HepG2 (cell line): ENCODE results near the gene FITM2. TPM values are rescaled to one million over a fixed set of nuclear protein-coding genes. Genes with fewer than 3 reads are reported as not detected.

ENCODE experiments used
- ATAC-seq: fragments of 200-7000 bp; cut with Tn5 transposase; 3 replicates; pipeline ENCODE4 v1.9.1; 2020; ENCODE audit warnings: mild to moderate bottlenecking, moderate library complexity
- BruUV-seq: library from RNA; stranded (reverse); fragments of 400-500 nt; replicated peaks from 2 replicates; lab custom pipeline; 2021; lab: Mats Ljungman, UMichigan
- CTCF ChIA-PET: fragments of 300-600 bp; formaldehyde crosslinking; extraction: SDS; loops from one replicate; lab custom pipeline; 2021; ENCODE audit warnings: low total read pairs, inconsistent platforms, low intra/inter-chr PET ratio; lab: Yijun Ruan, JAX
- POLR2A ChIA-PET: fragments of 350-600 bp; sonication (Branson Sonifier 250); formaldehyde crosslinking; loops from one replicate; lab custom pipeline; 2020; ENCODE audit warnings: antibody characterized with exemption, inconsistent platforms; lab: Yijun Ruan, JAX
- DNase-seq: peaks from one replicate; pipeline ENCODE4 v3.0.0-alpha.2; 2015; ENCODE audit warnings: low spot score
- FAIRE-seq: peaks from 3 replicates; lab custom pipeline; 2011; peaks lifted over from hg19 to GRCh38; lab: Jason Lieb, UNC
- H2AFZ ChIP-seq: one replicate; pipeline ENCODE4 v1.6.1; 2011; ENCODE audit warnings: low read length, inconsistent platforms
- H3K27ac ChIP-seq: fragments of 300-600 bp; 3 replicates; pipeline ENCODE4 v1.8.0; 2011; ENCODE audit warnings: mixed run types, mild to moderate bottlenecking, mixed read lengths, low read length, inconsistent platforms; ENCODE audit not compliant: insufficient read depth; ENCODE audit errors: extremely low read length
- H3K27me3 ChIP-seq, 2 experiments: fragments of 200-600 bp in 1 of 2; 2 replicates in 1 of 2; 3 replicates in 1 of 2; pipeline versions ENCODE4 v1.6.0 to v1.8.0; 2011; ENCODE audit warnings: low read length in 2 of 2, mild to moderate bottlenecking in 2 of 2, moderate library complexity in 2 of 2, inconsistent platforms in 1 of 2; ENCODE audit not compliant: insufficient read depth in 2 of 2, control insufficient read depth in 1 of 2
- H3K36me3 ChIP-seq, 2 experiments: fragments of 200-600 bp in 1 of 2; replicated peaks in 1 of 2; 2 replicates in 1 of 2; 3 replicates in 1 of 2; pipeline versions ENCODE4 v1.5.1 to v1.8.0; 2011; ENCODE audit warnings: low read length in 2 of 2, inconsistent platforms in 1 of 2; ENCODE audit not compliant: insufficient read depth in 2 of 2, control insufficient read depth in 1 of 2
- H3K4me1 ChIP-seq: 2 replicates; pipeline ENCODE4 v1.5.1; 2012; ENCODE audit warnings: low read length, inconsistent platforms; ENCODE audit not compliant: insufficient read depth
- H3K4me2 ChIP-seq: 2 replicates; pipeline ENCODE4 v1.6.0; 2011; ENCODE audit warnings: low read depth, low read length, inconsistent platforms
- H3K4me3 ChIP-seq, 3 experiments: fragments of 200-600 bp in 1 of 3; sonication (generic), shearing (Covaris generic) in 1 of 3; replicated peaks in 1 of 3; 2 replicates each; pipeline ENCODE4 v1.5.1; 2011 to 2016; ENCODE audit warnings: low read length in 3 of 3, inconsistent platforms in 2 of 3, low read depth in 2 of 3, mild to moderate bottlenecking in 2 of 3, control low read depth in 1 of 3, mixed read lengths in 1 of 3; ENCODE audit not compliant: insufficient read depth in 1 of 3
- H3K79me2 ChIP-seq: one replicate; pipeline ENCODE4 v1.6.1; 2011; ENCODE audit warnings: low read length, inconsistent platforms; ENCODE audit not compliant: insufficient read depth
- H3K9ac ChIP-seq: 2 replicates; pipeline ENCODE4 v1.6.0; 2011; ENCODE audit warnings: mild to moderate bottlenecking, low read depth, low read length, inconsistent platforms; ENCODE audit not compliant: insufficient read depth
- H3K9me3 ChIP-seq: 2 replicates; pipeline ENCODE4 v1.5.1; 2012; ENCODE audit warnings: mild to moderate bottlenecking, low read length
- H4K20me1 ChIP-seq: 2 replicates; pipeline ENCODE4 v1.6.0; 2011; ENCODE audit warnings: inconsistent platforms, mild to moderate bottlenecking, low read length, moderate library complexity; ENCODE audit not compliant: insufficient read depth
- CENPT ChIP-seq: sonication (generic); formaldehyde crosslinking; IDR thresholded peaks from 2 replicates; pipeline ENCODE4 v1.8.0; 2022; ENCODE audit warnings: low read depth, mild to moderate bottlenecking, moderate library complexity, missing genetic modification reagents
- CENPX ChIP-seq: sonication (generic); formaldehyde crosslinking; IDR thresholded peaks from 2 replicates; pipeline ENCODE4 v1.9.0; 2021; ENCODE audit warnings: mild to moderate bottlenecking, missing genetic modification reagents, moderate library complexity
- DDIT3 ChIP-seq: sonication (generic); formaldehyde crosslinking; IDR thresholded peaks from 2 replicates; pipeline ENCODE4 v1.4.0; 2020; ENCODE audit warnings: mild to moderate bottlenecking, missing genetic modification reagents
- FOXA1 ChIP-seq, 2 experiments: fragments of 450-650 bp in 1 of 2; sonication (generic) in 1 of 2; formaldehyde crosslinking in 1 of 2; IDR thresholded peaks; 2 replicates each; pipeline versions ENCODE4 v1.4.0 to v1.6.1; 2016 to 2020; ENCODE audit warnings: missing genetic modification reagents in 1 of 2
- KDM1A ChIP-seq: IDR thresholded peaks from 2 replicates; pipeline ENCODE4 v1.6.1; 2016; ENCODE audit warnings: missing compliant biosample characterization
- MNT ChIP-seq: fragments of 450-650 bp; IDR thresholded peaks from 2 replicates; pipeline ENCODE4 v1.6.1; 2016
- ZNF12 ChIP-seq: sonication (generic); formaldehyde crosslinking; IDR thresholded peaks from 2 replicates; pipeline ENCODE4 v1.5.0; 2020; ENCODE audit warnings: missing genetic modification reagents
- ZNF282 ChIP-seq: fragments of 450-650 bp; IDR thresholded peaks from 2 replicates; pipeline ENCODE4 v1.6.1; 2018; ENCODE audit not compliant: partially characterized antibody
- ZNF646 ChIP-seq: sonication (generic); formaldehyde crosslinking; IDR thresholded peaks from 2 replicates; pipeline ENCODE4 v1.9.0; 2021; ENCODE audit warnings: mild to moderate bottlenecking, missing genetic modification reagents
- ZNF687 ChIP-seq: sonication (generic); formaldehyde crosslinking; IDR thresholded peaks from 2 replicates; pipeline ENCODE4 v1.5.1; 2020; ENCODE audit warnings: mild to moderate bottlenecking, missing genetic modification reagents, moderate library complexity
- WGBS: methylation state at CpG from one replicate; pipeline ENCODE4 v1.1.6; 2017; ENCODE audit warnings: low lambda C conversion rate; 5-methylcytosine and 5-hydroxymethylcytosine counted together
- in situ Hi-C: cut with HindIII; loops from 2 replicates; pipeline ENCODE4 v1.10.0; 2017; ENCODE audit warnings: low pct_unique_long_range_greater_than_20kb; ENCODE audit not compliant: extremely low pct_ligation_motif_present
- intact Hi-C: fragments of 100-400 bp; cut with micrococcal nuclease; formaldehyde crosslinking; loops from one replicate; pipeline ENCODE4 v1.10.0; 2022; ENCODE audit not compliant: unreplicated experiment
- polyA plus RNA-seq, 8 experiments: library from polyadenylated mRNA; depleted of rRNA in 3 of 8; stranded (reverse) in 7 of 8; unstranded in 1 of 8; fragments of >200 nt; fragmentation: Illumina TruSeq in 4 of 8; extraction: Trizol in 4 of 8; gene quantifications; 2 replicates each; pipeline versions ENCODE4 v1.2.1 to v1.2.3, GENCODE V29; 2011 to 2016; ENCODE audit warnings: low read depth in 4 of 8, missing spikeins in 1 of 8, mixed read lengths in 1 of 8; ENCODE audit not compliant: insufficient read depth in 1 of 8
- total RNA-seq, 5 experiments: library from RNA; depleted of rRNA; stranded (reverse); fragments of >200 nt; fragmentation: Illumina TruSeq; extraction: Trizol; gene quantifications; 2 replicates each; pipeline ENCODE4 v1.2.3, GENCODE V29; 2016; ENCODE audit warnings: low read depth in 1 of 5

The FITM2 gene
- total and polyA plus RNA-seq, 2 of the 13 experiments (the other 11 are each of a cell fraction or from before 2014, with no cell fraction given) = 9.6 to 24.5 TPM

GRCh38 chr20:44334709-44335108 is 23.7 kb upstream of the FITM2 start (continued):
- TF ChIP-seq ZNF646 (CRISPR knock-in tag) (peak; percentile 58; the same call in 1 of the 2 replicates), MNT (0 out of 2 replicates have a peak, but pooled peaks have one; percentile 4), FOXA1 (IDR thresholded peaks at IDR 0.05) (peak; percentile 38; the same call in 1 of the 2 replicates), FOXA1 (CRISPR knock-in tag; IDR thresholded peaks at IDR 0.05) (no peak), ZNF282 (peak; percentile 58)

GRCh38 chr20:44334306-44334705 is 23.3 kb upstream of the FITM2 start:
- Histone ChIP-seq H3K4me1 (peaks cover 45% of the 10 kb centered on the region), H2AFZ (no peak overlapping the region), H3K79me2 (no peaks in the 10 kb centered on the region), H3K9me3 (no peaks in the 10 kb centered on the region), H3K36me3 (no peaks in the 10 kb centered on the region), H3K4me3 (peak overlapping the region in 1 of 3 experiments; percentile 22; a peak in 1 of 6 replicates), H3K9ac (no peak overlapping the region), H3K4me2 (peak overlapping the region; percentile 26), H3K27ac (no peak overlapping the region), H3K27me3 (peaks cover 6 to 49% of the 10 kb centered on the region in 2 experiments; a peak in 4 of 5 replicates), H4K20me1 (no peaks in the 10 kb centered on the region)
- intact Hi-C loops (no loop called here), in situ Hi-C loops (no loop called here)
- ChIA-PET POLR2A (no interaction called here), CTCF (no interaction called here)
- FAIRE-seq (no peak), ATAC-seq (peak; percentile 44), DNase-seq (no peak)
- BruUV-seq = no TSS peak
- 3% methylated on average over 7 of the region's 8 CpGs for WGBS
- peak; percentile 24; the same call in 1 of the 2 replicates for TF ChIP-seq ZNF687
- no peak for TF ChIP-seq CENPT
- no peak for TF ChIP-seq DDIT3 (CRISPR knock-in tag)
- TF ChIP-seq CENPX (CRISPR knock-in tag) = no peak
- no peak for TF ChIP-seq ZNF12 (CRISPR knock-in tag)
- no peak for TF ChIP-seq KDM1A (CRISPR knock-in tag)
